AG09309 (cell line): ENCODE measurements around the gene CIPC.

Source experiments
- DNase-seq: peaks from one replicate; pipeline ENCODE4 v3.0.0-alpha.2; 2010; ENCODE audit warnings: low read depth
- H3K4me3 ChIP-seq: 2 replicates; pipeline ENCODE4 v1.5.1; 2011; ENCODE audit warnings: mild to moderate bottlenecking, low read depth, low read length, moderate library complexity; ENCODE audit not compliant: control insufficient read depth
- CTCF ChIP-seq: IDR thresholded peaks from 2 replicates; pipeline ENCODE4 v1.5.1; 2011; ENCODE audit warnings: mild to moderate bottlenecking, low read depth, low read length, inconsistent platforms; ENCODE audit not compliant: insufficient read depth, control insufficient read depth; ENCODE audit errors: missing control alignments

Gene CIPC

GRCh38 chr14:77055981-77056380, 42.1 kb upstream of the CIPC start:
- no peak for TF ChIP-seq CTCF
- H3K4me3 ChIP-seq, result no peak overlapping the region
- DNase-seq, result no peak

- H3K4me3 ChIP-seq, result no peak overlapping the region
- no peak for DNase-seq
- no peak for TF ChIP-seq CTCF
Observed at GRCh38 chr14:77058117-77058516, 39.9 kb upstream of the CIPC start.

- no peak overlapping the region for H3K4me3 ChIP-seq
- TF ChIP-seq CTCF, result no peak
- DNase-seq, result no peak
Observed at GRCh38 chr14:77058785-77059184, 39.3 kb upstream of the CIPC start.

- TF ChIP-seq CTCF, result peak; percentile 50
- DNase-seq, result peak; percentile 77
- H3K4me3 ChIP-seq, result no peak overlapping the region
Observed at GRCh38 chr14:77059276-77059915, 38.7 kb upstream of the CIPC start.

- no peak for TF ChIP-seq CTCF
- H3K4me3 ChIP-seq, result no peak overlapping the region
- no peak for DNase-seq
Observed at GRCh38 chr14:77061630-77062257, 36.3 kb upstream of the CIPC start.

GRCh38 chr14:77062261-77062660, 35.8 kb upstream of the CIPC start:
- DNase-seq, result no peak
- no peak overlapping the region for H3K4me3 ChIP-seq
- no peak for TF ChIP-seq CTCF
